Cardiac muscle cell (in vitro differentiated cells and primary cell): ENCODE measurements around the gene DNAJA4. TPM values are rescaled to one million over a fixed set of nuclear protein-coding genes. Genes with fewer than 3 reads are reported as not detected.

Source experiments
- DNase-seq, 2 donors: peaks; one replicate each; pipeline versions ENCODE4 v3.0.0 to v3.0.0-alpha.2; 2010 to 2017; ENCODE audit warnings: low read depth in 1 of 2, low spot score in 1 of 2
- H3K27ac ChIP-seq: fragments of 200-600 bp; sonication (generic); 2 replicates; pipeline ENCODE4 v1.5.1; 2016
- H3K27me3 ChIP-seq: fragments of 200-600 bp; sonication (generic); 2 replicates; pipeline ENCODE4 v1.6.0; 2016; ENCODE audit warnings: control low read depth
- H3K36me3 ChIP-seq: fragments of 200-600 bp; sonication (generic); 2 replicates; pipeline ENCODE4 v1.5.1; 2016; ENCODE audit warnings: control low read depth
- H3K4me1 ChIP-seq: fragments of 200-600 bp; sonication (generic); 2 replicates; pipeline ENCODE4 v1.8.1; 2017; ENCODE audit warnings: low read depth, mild to moderate bottlenecking, mixed run types
- H3K4me3 ChIP-seq: fragments of 200-600 bp; sonication (generic); 2 replicates; pipeline ENCODE4 v1.5.1; 2016; ENCODE audit warnings: mild to moderate bottlenecking
- H3K9me3 ChIP-seq: fragments of 200-600 bp; sonication (generic); 2 replicates; pipeline ENCODE4 v1.5.1; 2017; ENCODE audit warnings: low read depth, mild to moderate bottlenecking, control low read depth
- polyA plus RNA-seq: library from polyadenylated mRNA; unstranded; fragments of >200 nt; fragmentation: Nextera tagmentation; extraction: Ambion mirVana; gene quantifications from 2 replicates; pipeline ENCODE4 v1.2.1, GENCODE V29; 2016
- total RNA-seq: library from RNA; depleted of rRNA; stranded (reverse); fragments of >200 nt; gene quantifications from 2 replicates; pipeline ENCODE4 v1.2.3, GENCODE V29; 2016
- TF ChIP-seq, protein P1 (sequence below): IDR thresholded peaks from 2 replicates; pipeline ENCODE4 v1.5.1; 2012; ENCODE audit warnings: low read depth, mild to moderate bottlenecking, low read length

Gene DNAJA4
- total and polyA plus RNA-seq, 2 experiments from 2014 or later: 3.2 to 3.4 TPM

DNA sequence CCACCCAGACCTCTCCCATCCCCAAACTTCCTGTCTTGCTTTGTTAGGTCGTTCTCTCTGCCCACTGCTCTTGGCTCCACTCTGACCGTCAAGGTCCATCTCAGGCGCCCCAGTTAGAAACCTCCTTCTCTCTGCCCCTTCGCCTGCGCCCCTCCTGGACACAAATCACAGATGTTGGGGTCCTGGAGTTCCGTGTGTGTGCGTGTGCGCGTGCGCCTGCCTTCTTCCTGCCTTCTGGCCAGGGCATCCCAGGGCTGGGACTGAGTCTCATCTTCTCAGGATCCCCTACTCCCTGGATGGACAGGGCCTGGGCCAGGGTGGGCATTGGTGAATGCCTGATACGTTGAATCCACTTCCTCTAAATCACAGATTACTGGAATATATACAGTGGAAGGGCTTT, 30.9 kb upstream of the DNAJA4 start:
- H3K4me1 ChIP-seq: no peaks in the 10 kb centered on the region
- H3K4me3 ChIP-seq: no peak overlapping the region
- H3K36me3 ChIP-seq: no peaks in the 10 kb centered on the region
- no peaks in the 10 kb centered on the region for H3K9me3 ChIP-seq
- no peak overlapping the region for H3K27ac ChIP-seq
- TF ChIP-seq, protein P1, sequence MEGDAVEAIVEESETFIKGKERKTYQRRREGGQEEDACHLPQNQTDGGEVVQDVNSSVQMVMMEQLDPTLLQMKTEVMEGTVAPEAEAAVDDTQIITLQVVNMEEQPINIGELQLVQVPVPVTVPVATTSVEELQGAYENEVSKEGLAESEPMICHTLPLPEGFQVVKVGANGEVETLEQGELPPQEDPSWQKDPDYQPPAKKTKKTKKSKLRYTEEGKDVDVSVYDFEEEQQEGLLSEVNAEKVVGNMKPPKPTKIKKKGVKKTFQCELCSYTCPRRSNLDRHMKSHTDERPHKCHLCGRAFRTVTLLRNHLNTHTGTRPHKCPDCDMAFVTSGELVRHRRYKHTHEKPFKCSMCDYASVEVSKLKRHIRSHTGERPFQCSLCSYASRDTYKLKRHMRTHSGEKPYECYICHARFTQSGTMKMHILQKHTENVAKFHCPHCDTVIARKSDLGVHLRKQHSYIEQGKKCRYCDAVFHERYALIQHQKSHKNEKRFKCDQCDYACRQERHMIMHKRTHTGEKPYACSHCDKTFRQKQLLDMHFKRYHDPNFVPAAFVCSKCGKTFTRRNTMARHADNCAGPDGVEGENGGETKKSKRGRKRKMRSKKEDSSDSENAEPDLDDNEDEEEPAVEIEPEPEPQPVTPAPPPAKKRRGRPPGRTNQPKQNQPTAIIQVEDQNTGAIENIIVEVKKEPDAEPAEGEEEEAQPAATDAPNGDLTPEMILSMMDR: no peak
- H3K27me3 ChIP-seq: no peaks in the 10 kb centered on the region
- DNase-seq: no peak

DNA sequence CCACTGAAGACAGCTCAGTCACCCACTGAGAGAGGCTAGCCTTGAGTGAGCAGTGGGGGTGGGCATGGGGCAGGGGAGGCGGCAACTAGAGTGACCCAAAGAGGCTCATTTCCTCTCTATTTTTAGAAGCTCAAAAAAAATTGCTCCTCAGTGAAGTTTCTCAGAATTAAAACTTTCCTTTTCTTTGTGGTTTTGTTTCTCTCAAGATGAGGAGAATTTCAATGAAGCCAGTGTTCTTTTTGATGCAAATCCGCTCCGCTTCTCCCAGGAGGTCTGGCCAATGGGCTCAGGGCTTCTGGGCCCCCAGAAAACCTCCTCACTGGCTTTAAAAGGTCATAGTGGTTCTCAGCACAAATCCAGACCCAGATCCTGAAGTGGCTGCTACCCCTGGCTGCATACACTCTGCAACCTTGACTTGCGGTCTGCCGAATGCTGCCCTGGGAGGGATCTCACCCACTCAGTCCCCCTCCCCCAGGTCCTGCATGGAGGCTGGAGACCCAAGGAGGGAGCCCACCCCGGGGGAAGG, 29.8 kb upstream of the DNAJA4 start, which contains the start of gene ACSBG1:
TSS of gene ACSBG1 (minus strand) at position 51 of the 526 bp plus-strand sequence. CDS start 64 bp downstream, outside the sequence.
- TF ChIP-seq, protein P1: no peak
- H3K27ac ChIP-seq: no peak within 1 kb of the TSS
- no peaks in the 10 kb centered on the region for H3K9me3 ChIP-seq
- no peaks in the 10 kb centered on the region for H3K27me3 ChIP-seq
- DNase-seq: no peak
- H3K4me3 ChIP-seq: no peak within 1 kb of the TSS
- no peaks in the 10 kb centered on the region for H3K4me1 ChIP-seq
- no peaks in the 10 kb centered on the region for H3K36me3 ChIP-seq

DNA sequence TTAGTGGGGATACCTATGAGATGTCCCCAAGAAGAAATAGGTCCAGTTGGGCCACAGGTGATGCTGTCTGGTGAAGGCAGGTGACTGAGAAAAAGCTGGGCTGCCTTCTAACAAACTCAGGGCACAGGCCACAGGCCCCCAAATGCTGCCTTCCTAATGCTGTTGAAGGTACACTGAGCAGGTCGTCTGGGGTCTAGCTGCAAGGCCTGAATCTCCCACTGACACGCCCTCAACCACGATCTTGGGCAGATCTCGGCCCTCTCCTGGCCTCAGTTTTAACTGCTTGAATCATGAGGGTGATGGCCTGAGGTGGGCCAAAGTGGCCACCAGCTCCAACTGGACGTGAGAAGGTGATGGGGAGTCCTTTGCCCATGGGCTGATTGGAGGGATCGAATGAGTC, 27.9 kb upstream of the DNAJA4 start:
- H3K9me3 ChIP-seq: no peaks in the 10 kb centered on the region
- no peak for DNase-seq
- no peaks in the 10 kb centered on the region for H3K27me3 ChIP-seq
- no peak overlapping the region for H3K4me3 ChIP-seq
- no peak overlapping the region for H3K27ac ChIP-seq
- no peaks in the 10 kb centered on the region for H3K36me3 ChIP-seq
- TF ChIP-seq, protein P1: no peak
- no peaks in the 10 kb centered on the region for H3K4me1 ChIP-seq

DNA sequence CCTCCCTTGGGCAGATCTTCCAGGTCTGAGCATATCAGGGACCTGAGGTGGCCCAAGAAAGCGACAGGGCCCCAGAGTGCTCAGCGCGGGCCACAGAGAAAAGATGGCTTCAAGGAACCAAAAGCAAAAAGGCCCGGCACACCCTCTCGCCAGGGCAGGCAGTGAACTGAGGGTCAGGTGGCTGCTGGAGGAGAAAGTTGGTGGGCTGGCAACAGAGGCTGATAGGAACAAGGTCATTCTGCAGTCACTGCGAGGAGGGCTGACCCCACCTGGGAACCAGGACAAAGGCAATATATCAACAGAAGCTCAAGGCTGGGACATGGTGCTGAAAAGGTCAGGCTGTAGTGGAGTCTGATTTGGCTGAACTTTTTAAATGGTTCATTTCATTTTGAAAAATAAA, 27.2 kb upstream of the DNAJA4 start:
- TF ChIP-seq, protein P1: no peak
- no peak overlapping the region for H3K27ac ChIP-seq

DNA sequence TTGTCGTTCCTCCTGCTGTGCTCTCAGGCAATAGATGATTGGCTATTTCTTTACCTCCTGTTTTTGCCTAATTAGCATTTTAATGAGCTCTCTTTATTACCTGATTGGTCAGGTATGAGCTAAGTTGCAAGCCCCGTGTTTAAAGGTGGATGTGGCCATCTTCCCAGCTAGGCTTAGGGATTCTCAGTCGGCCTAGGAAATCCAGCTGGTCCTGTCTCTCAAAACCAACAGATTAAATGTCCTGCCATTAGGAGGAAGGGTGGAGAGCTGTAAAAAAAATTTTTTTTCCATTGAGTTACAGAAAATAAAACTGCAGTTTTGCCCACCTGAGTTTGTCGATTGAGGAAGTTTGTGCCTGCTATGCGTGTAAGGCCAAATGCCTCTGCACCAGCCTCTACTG, 24.6 kb upstream of the DNAJA4 start:
- Histone ChIP-seq H3K27ac (no peak overlapping the region), H3K4me3 (no peak overlapping the region), H3K4me1 (no peaks in the 10 kb centered on the region), H3K36me3 (no peaks in the 10 kb centered on the region), H3K9me3 (no peaks in the 10 kb centered on the region), H3K27me3 (no peaks in the 10 kb centered on the region)
- TF ChIP-seq, protein P1: no peak
- DNase-seq: no peak

More for the DNA sequence above, 27.2 kb upstream of the DNAJA4 start:
- DNase-seq: no peak
- Histone ChIP-seq H3K36me3 (no peaks in the 10 kb centered on the region), H3K9me3 (no peaks in the 10 kb centered on the region), H3K4me1 (no peaks in the 10 kb centered on the region), H3K27me3 (no peaks in the 10 kb centered on the region), H3K4me3 (no peak overlapping the region)
